B cell (primary cell): ENCODE results near the gene PDE4B. TPM values are rescaled to one million over a fixed set of nuclear protein-coding genes. Genes with fewer than 3 reads are reported as not detected.

Source experiments
- ATAC-seq: fragments of 200-7000 bp; cut with Tn5 transposase; one replicate; pipeline ENCODE4 v1.10.0; 2021; ENCODE audit warnings: low read depth, mild to moderate bottlenecking, moderate number of reproducible peaks, moderate library complexity
- CTCF ChIA-PET: fragments of 350-600 bp; sonication (Branson Sonifier 250); formaldehyde crosslinking; loops from one replicate; lab custom pipeline; 2021; ENCODE audit warnings: antibody characterized with exemption, inconsistent platforms; lab: Charles Lee
- POLR2A ChIA-PET: fragments of 350-600 bp; sonication (Branson Sonifier 250); formaldehyde crosslinking; loops from one replicate; lab custom pipeline; 2021; ENCODE audit warnings: antibody characterized with exemption; lab: Charles Lee
- DNase-seq: peaks from one replicate; pipeline ENCODE4 v3.0.0; 2013
- H2AFZ ChIP-seq: 2 replicates; pipeline ENCODE4 v1.6.1; 2012; ENCODE audit warnings: mild to moderate bottlenecking, low read depth, low read length; ENCODE audit not compliant: insufficient read depth, poor library complexity, severe bottlenecking
- H3K27ac ChIP-seq, 2 donors: 1 replicate in 1 of 2; 2 replicates in 1 of 2; pipeline ENCODE4 v1.5.1; 2012 to 2013; ENCODE audit warnings: low read length in 2 of 2, mild to moderate bottlenecking in 2 of 2, moderate library complexity in 1 of 2
- H3K27me3 ChIP-seq, 4 experiments: fragments of 200-600 bp in 1 of 4; sonication (generic) in 1 of 4; replicated peaks in 1 of 4; 1 replicate in 2 of 4; 2 replicates in 2 of 4; pipeline versions ENCODE4 v1.6.1 to v1.7.0; 2013 to 2016; ENCODE audit warnings: low read length in 3 of 4, mild to moderate bottlenecking in 2 of 4, mixed read lengths in 1 of 4, moderate library complexity in 1 of 4; ENCODE audit not compliant: insufficient read depth in 4 of 4, control insufficient read depth in 3 of 4; ENCODE audit errors: control extremely low read depth in 1 of 4
- H3K36me3 ChIP-seq, 2 experiments: replicated peaks in 1 of 2; 1 replicate in 1 of 2; 2 replicates in 1 of 2; pipeline versions ENCODE4 v1.6.1 to v1.7.1; 2013; ENCODE audit warnings: low read length in 1 of 2; ENCODE audit not compliant: insufficient read depth in 2 of 2, control insufficient read depth in 1 of 2; ENCODE audit errors: control extremely low read depth in 1 of 2, extremely low read depth in 1 of 2
- H3K4me1 ChIP-seq, 2 donors: fragments of 200-600 bp in 1 of 2; sonication (generic) in 1 of 2; 1 replicate in 1 of 2; 2 replicates in 1 of 2; pipeline versions ENCODE4 v1.5.1 to v1.6.1; 2013 to 2017; ENCODE audit warnings: low read length in 2 of 2; ENCODE audit not compliant: control insufficient read depth in 2 of 2, insufficient read depth in 2 of 2
- H3K4me2 ChIP-seq: replicated peaks from 2 replicates; pipeline ENCODE3; 2012; ENCODE audit warnings: mild to moderate bottlenecking, low read depth, low read length; ENCODE audit not compliant: poor library complexity, severe bottlenecking
- H3K4me3 ChIP-seq, 5 experiments: fragments of 200-600 bp in 1 of 5; sonication (generic) in 1 of 5; 1 replicate in 3 of 5; 2 replicates in 2 of 5; pipeline versions ENCODE4 v1.5.1 to v1.7.0; 2011 to 2016; ENCODE audit warnings: low read length in 4 of 5, mild to moderate bottlenecking in 4 of 5, low read depth in 2 of 5, control low read depth in 1 of 5, moderate library complexity in 1 of 5; ENCODE audit not compliant: insufficient read depth in 1 of 5; ENCODE audit errors: control extremely low read depth in 1 of 5, extremely low read depth in 1 of 5
- H3K79me2 ChIP-seq: fragments of 200-600 bp; sonication (generic); one replicate; pipeline ENCODE4 v1.6.0; 2016; ENCODE audit warnings: low read length; ENCODE audit not compliant: control insufficient read depth, insufficient read depth
- H3K9ac ChIP-seq: fragments of 200-600 bp; sonication (generic); 2 replicates; pipeline ENCODE4 v1.6.1; 2017; ENCODE audit warnings: mild to moderate bottlenecking, low read length, moderate library complexity
- H3K9me3 ChIP-seq, 3 donors: one replicate each; pipeline versions ENCODE4 v1.6.1 to v1.7.1; 2013; ENCODE audit warnings: low read length in 2 of 3; ENCODE audit not compliant: control insufficient read depth in 2 of 3, insufficient read depth in 1 of 3; ENCODE audit errors: control extremely low read depth in 1 of 3
- H4K20me1 ChIP-seq: 2 replicates; pipeline ENCODE4 v1.6.0; 2012; ENCODE audit warnings: mild to moderate bottlenecking, low read length; ENCODE audit not compliant: insufficient read depth, control insufficient read depth, poor library complexity, severe bottlenecking
- H3K27ac Mint-ChIP-seq: one replicate; pipeline ENCODE4 v1.8.0; 2021; ENCODE audit warnings: mixed read lengths
- H3K27me3 Mint-ChIP-seq: one replicate; pipeline ENCODE4 v1.8.0; 2021; ENCODE audit warnings: mixed read lengths
- H3K4me1 Mint-ChIP-seq: one replicate; pipeline ENCODE4 v1.8.0; 2021; ENCODE audit warnings: mixed read lengths
- H3K4me3 Mint-ChIP-seq: one replicate; pipeline ENCODE4 v1.8.0; 2021; ENCODE audit warnings: mixed read lengths
- H3K9me3 Mint-ChIP-seq: one replicate; pipeline ENCODE4 v1.8.0; 2022; ENCODE audit warnings: mixed read lengths; ENCODE audit not compliant: insufficient read depth
- CTCF ChIP-seq: fragments of 200-600 bp; IDR thresholded peaks from one replicate; pipeline ENCODE4 v1.8.0; 2022; ENCODE audit warnings: antibody characterized with exemption, mild to moderate bottlenecking
- EZH2 ChIP-seq: IDR thresholded peaks from 2 replicates; pipeline ENCODE4 v1.6.1; 2012; ENCODE audit warnings: borderline replicate concordance, low read depth, mild to moderate bottlenecking, moderate library complexity, low read length; ENCODE audit not compliant: insufficient read depth, poor library complexity, severe bottlenecking
- whole genome bisulfite sequencing: methylation state at CpG from one replicate; pipeline ENCODE4 v1.1.5; 2013; ENCODE audit warnings: missing lambda C conversion rate; ENCODE audit not compliant: insufficient coverage; 5-methylcytosine and 5-hydroxymethylcytosine counted together
- intact Hi-C: fragments of 100-400 bp; cut with micrococcal nuclease; formaldehyde crosslinking; loops from one replicate; pipeline ENCODE4 v1.10.0; 2022
- polyA plus RNA-seq: library from polyadenylated mRNA; depleted of rRNA; stranded (reverse); fragments of >200 nt; gene quantifications from 2 replicates; pipeline ENCODE4 v1.2.3, GENCODE V29; 2012
- total RNA-seq, 2 donors: library from RNA; stranded (reverse); fragments of 120-200 nt in 1 of 2; gene quantifications; 1 replicate in 1 of 2; 2 replicates in 1 of 2; pipeline versions ENCODE4 v1.2.3 to v1.2.4, GENCODE V29; 2013 to 2022

Gene PDE4B
- total and polyA plus RNA-seq, 2 donors (not counting 1 experiment from before 2014, with no cell fraction given) = 63.7 to 242 TPM

DNA sequence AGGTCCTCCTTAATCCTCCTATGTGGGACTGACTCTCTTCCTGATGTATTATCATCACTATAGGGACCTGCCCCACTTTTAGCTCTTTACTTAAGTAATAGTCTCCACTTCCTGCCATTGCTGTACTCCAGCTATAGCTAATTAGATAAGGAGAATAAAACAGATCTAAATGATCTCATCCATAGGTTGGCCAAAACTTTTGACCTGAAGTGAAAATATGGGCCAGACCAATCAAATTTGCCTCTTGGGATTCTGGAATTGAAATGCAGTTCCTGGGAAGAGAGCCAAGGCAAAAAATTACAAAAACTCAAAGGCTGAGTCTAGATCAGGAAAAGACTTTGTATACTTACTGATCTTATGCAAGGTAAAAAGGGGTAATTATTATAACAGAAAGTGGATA lies 36.1 kb upstream of the PDE4B start:
- ATAC-seq (no peak), DNase-seq (no peak)
- ChIA-PET CTCF (no interaction called here), POLR2A (no interaction called here)
- Histone ChIP-seq H3K79me2 (no peaks in the 10 kb centered on the region), H4K20me1 (no peaks in the 10 kb centered on the region), H3K27me3 (no peaks in the 10 kb centered on the region), H3K9me3 (no peaks in the 10 kb centered on the region), H3K4me2 (no peak overlapping the region), H3K27ac (no peak overlapping the region), H3K36me3 (no peaks in the 10 kb centered on the region), H2AFZ (no peak overlapping the region), H3K4me3 (no peak overlapping the region), H3K4me1 (no peaks in the 10 kb centered on the region), H3K9ac (no peak overlapping the region)
- H3K27me3 Mint-ChIP-seq = no peaks in the 10 kb centered on the region
- H3K9me3 Mint-ChIP-seq = no peaks in the 10 kb centered on the region
- no peak for TF ChIP-seq EZH2
- no peak for TF ChIP-seq CTCF
- H3K4me1 Mint-ChIP-seq = no peaks in the 10 kb centered on the region
- H3K27ac Mint-ChIP-seq = no peak overlapping the region
- no peak overlapping the region for H3K4me3 Mint-ChIP-seq
- intact Hi-C loops = no loop called here

DNA sequence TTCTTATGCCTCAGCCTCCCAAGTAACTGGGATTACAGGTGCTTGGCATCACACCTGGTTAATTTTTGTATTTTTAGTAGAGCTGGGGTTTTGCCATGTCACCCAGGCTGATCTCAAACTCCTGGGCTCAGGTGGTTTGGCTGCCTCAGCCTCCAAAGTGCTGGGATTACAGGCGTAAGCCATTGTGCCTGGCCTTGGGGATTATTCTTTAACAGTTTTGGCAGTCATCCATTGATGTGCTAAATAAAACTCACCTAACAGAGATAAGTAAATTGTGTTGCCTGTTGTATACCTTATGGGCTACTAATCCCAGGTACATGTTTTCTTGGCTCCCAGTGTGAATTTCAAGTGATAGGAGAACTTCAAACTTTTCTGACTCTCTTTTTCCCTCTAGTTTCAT lies 35.2 kb upstream of the PDE4B start:
- intact Hi-C loops = no loop called here
- H3K4me3 ChIP-seq = no peak overlapping the region
- H3K27me3 Mint-ChIP-seq = peaks cover 4% of the 10 kb centered on the region
- no peak overlapping the region for H3K27ac Mint-ChIP-seq
- no peaks in the 10 kb centered on the region for H3K9me3 Mint-ChIP-seq
- no peaks in the 10 kb centered on the region for H4K20me1 ChIP-seq
- no peak overlapping the region for H3K27ac ChIP-seq
- no peaks in the 10 kb centered on the region for H3K4me1 ChIP-seq
- no peak overlapping the region for H3K9ac ChIP-seq
- no peak overlapping the region for H3K4me2 ChIP-seq
- H3K9me3 ChIP-seq = no peaks in the 10 kb centered on the region
- no peaks in the 10 kb centered on the region for H3K79me2 ChIP-seq
- ChIA-PET CTCF (no interaction called here), POLR2A (no interaction called here)
- DNase-seq (no peak), ATAC-seq (no peak)
- 100% methylated on average over 1 of the region's 1 CpG for WGBS
- H3K36me3 ChIP-seq = no peaks in the 10 kb centered on the region
- H3K4me3 Mint-ChIP-seq = no peak overlapping the region
- H3K27me3 ChIP-seq = no peaks in the 10 kb centered on the region
- no peaks in the 10 kb centered on the region for H3K4me1 Mint-ChIP-seq
- TF ChIP-seq EZH2 (no peak), CTCF (no peak)
- H2AFZ ChIP-seq = no peak overlapping the region
